Gastroesophageal sphincter (tissue), 4 donors: ENCODE results near the gene PSMG1. TPM values are rescaled to one million over a fixed set of nuclear protein-coding genes. Genes with fewer than 3 reads are reported as not detected.

Experiments
- ATAC-seq: fragments of 150-250 bp; one replicate; pipeline ENCODE4 v1.9.1; 2016; ENCODE audit warnings: mild to moderate bottlenecking, moderate library complexity
- H3K27ac ChIP-seq, 4 donors: fragments of 200-600 bp; sonication (generic) in 3 of 4; 1 replicate in 3 of 4; 2 replicates in 1 of 4; pipeline ENCODE4 v1.5.1; 2016 to 2019
- H3K27me3 ChIP-seq: fragments of 200-600 bp; sonication (generic); one replicate; pipeline ENCODE4 v1.5.1; 2019
- H3K36me3 ChIP-seq, 2 donors: fragments of 200-600 bp; sonication (generic); one replicate each; pipeline ENCODE4 v1.5.1; 2019; ENCODE audit warnings: control low read depth in 1 of 2
- H3K4me1 ChIP-seq, 3 donors: fragments of 200-600 bp; sonication (generic); 1 replicate in 2 of 3; 2 replicates in 1 of 3; pipeline ENCODE4 v1.5.1; 2016 to 2019; ENCODE audit warnings: control low read depth in 2 of 3
- H3K4me3 ChIP-seq, 2 donors: fragments of 200-600 bp; sonication (generic); one replicate each; pipeline ENCODE4 v1.5.1; 2019; ENCODE audit warnings: mild to moderate bottlenecking in 1 of 2, moderate library complexity in 1 of 2
- H3K9me3 ChIP-seq, 3 donors: fragments of 200-600 bp; sonication (generic); one replicate each; pipeline ENCODE4 v1.5.1; 2017 to 2019; ENCODE audit warnings: control low read depth in 2 of 3
- CTCF ChIP-seq, 4 experiments: fragments of 200-600 bp in 2 of 4; fragments of 450-650 bp in 2 of 4; sonication (generic) in 1 of 4; IDR thresholded peaks; one replicate each; pipeline ENCODE4 v1.5.1; 2017 to 2019; ENCODE audit warnings: antibody characterized with exemption in 4 of 4, mild to moderate bottlenecking in 2 of 4, moderate library complexity in 2 of 4
- EP300 ChIP-seq: sonication (generic); formaldehyde crosslinking; IDR thresholded peaks from one replicate; pipeline ENCODE4 v1.6.1; 2017; ENCODE audit warnings: antibody characterized with exemption, mild to moderate bottlenecking
- POLR2A ChIP-seq, 2 donors: fragments of 450-650 bp; IDR thresholded peaks; one replicate each; pipeline ENCODE4 v1.6.1; 2017; ENCODE audit warnings: antibody characterized with exemption in 2 of 2, mild to moderate bottlenecking in 2 of 2, moderate library complexity in 1 of 2
- POLR2AphosphoS5 ChIP-seq: sonication (generic); formaldehyde crosslinking; IDR thresholded peaks from one replicate; pipeline ENCODE4 v1.6.1; 2017; ENCODE audit warnings: antibody characterized with exemption
- WGBS, 2 donors: methylation state at CpG; one replicate each; pipeline ENCODE4 v1.1.5; 2018; ENCODE audit warnings: low coverage in 1 of 2; 5-methylcytosine and 5-hydroxymethylcytosine counted together
- total RNA-seq, 4 donors: library from RNA; depleted of rRNA; stranded (reverse); fragments of >200 nt; gene quantifications; one replicate each; pipeline ENCODE4 v1.1.0, GENCODE V29; 2016

PSMG1 gene
- total RNA-seq, 4 donors from 2014 or later = 19.0 to 33.7 (median 30.4) TPM

GRCh38 chr21:39181205-39181818, 1.9 kb downstream of the PSMG1 start:
- TF ChIP-seq CTCF (IDR thresholded peaks at IDR 0.05) (no peak), POLR2A (IDR thresholded peaks at IDR 0.05) (no peak), EP300 (no peak), POLR2AphosphoS5 (no peak)

GRCh38 chr21:39180429-39181019, 2.7 kb downstream of the PSMG1 start:
- H3K4me1 ChIP-seq = peaks cover 0 to 19% (median 7%) of the 10 kb centered on the region in 3 donors
- TF ChIP-seq EP300 = no peak
- no peak for TF ChIP-seq POLR2A (IDR thresholded peaks at IDR 0.05)
- TF ChIP-seq CTCF (IDR thresholded peaks at IDR 0.05) = no peak
- no peak for TF ChIP-seq POLR2AphosphoS5
- 87 to 96% methylated on average over 2 of the region's 2 CpGs for whole genome bisulfite sequencing, 2 donors
- peaks cover 0 to 36% of the 10 kb centered on the region in 2 donors for H3K36me3 ChIP-seq
- H3K27me3 ChIP-seq = no peaks in the 10 kb centered on the region
- H3K4me3 ChIP-seq = no peak overlapping the region
- no peak overlapping the region for H3K27ac ChIP-seq
- H3K9me3 ChIP-seq = no peaks in the 10 kb centered on the region
- no peak for ATAC-seq

More at GRCh38 chr21:39181205-39181818, 1.9 kb downstream of the PSMG1 start:
- no peak for ATAC-seq
- Histone ChIP-seq H3K4me1 (peaks cover 0 to 24% (median 7%) of the 10 kb centered on the region in 3 donors), H3K27me3 (no peaks in the 10 kb centered on the region), H3K27ac (no peak overlapping the region), H3K9me3 (no peaks in the 10 kb centered on the region), H3K36me3 (peaks cover 0 to 31% of the 10 kb centered on the region in 2 donors), H3K4me3 (no peak overlapping the region)
- 89 to 98% methylated on average over 2 to 4 of the region's 4 CpGs for WGBS, 2 donors

- 86% methylated on average over 7 of the region's 7 CpGs for WGBS, 2 donors
- ATAC-seq = no peak
Measured at GRCh38 chr21:39178421-39178820, 4.8 kb downstream of the PSMG1 start.

GRCh38 chr21:39176271-39176709, 7.0 kb downstream of the PSMG1 start:
- Histone ChIP-seq H3K27ac (no peak overlapping the region), H3K4me1 (no peaks in the 10 kb centered on the region), H3K4me3 (no peak overlapping the region), H3K9me3 (no peaks in the 10 kb centered on the region), H3K27me3 (no peaks in the 10 kb centered on the region), H3K36me3 (peaks cover 0 to 70% of the 10 kb centered on the region in 2 donors)
- no peak for ATAC-seq
- WGBS, 2 donors = 34 to 39% methylated on average over 3 of the region's 3 CpGs
- no peak for TF ChIP-seq CTCF (IDR thresholded peaks at IDR 0.05)
- TF ChIP-seq POLR2AphosphoS5 = no peak
- no peak for TF ChIP-seq POLR2A (IDR thresholded peaks at IDR 0.05)
- TF ChIP-seq EP300 = no peak

More at GRCh38 chr21:39178421-39178820, 4.8 kb downstream of the PSMG1 start:
- H3K9me3 ChIP-seq = no peaks in the 10 kb centered on the region
- peaks cover 0 to 52% of the 10 kb centered on the region in 2 donors for H3K36me3 ChIP-seq
- peaks cover 0 to 10% (median 7%) of the 10 kb centered on the region in 3 donors for H3K4me1 ChIP-seq
- no peak overlapping the region for H3K4me3 ChIP-seq
- H3K27ac ChIP-seq = no peak overlapping the region
- no peak for TF ChIP-seq EP300
- no peak for TF ChIP-seq CTCF (IDR thresholded peaks at IDR 0.05)
- no peaks in the 10 kb centered on the region for H3K27me3 ChIP-seq

GRCh38 chr21:39175665-39176064, 7.6 kb downstream of the PSMG1 start:
- WGBS, 2 donors = 80 to 84% methylated on average over 10 of the region's 10 CpGs
- H3K27me3 ChIP-seq = no peaks in the 10 kb centered on the region
- H3K36me3 ChIP-seq = peaks cover 0 to 76% of the 10 kb centered on the region in 2 donors
- no peaks in the 10 kb centered on the region for H3K4me1 ChIP-seq
- ATAC-seq = no peak
- TF ChIP-seq POLR2A (IDR thresholded peaks at IDR 0.05) (no peak), POLR2AphosphoS5 (no peak), EP300 (no peak), CTCF (IDR thresholded peaks at IDR 0.05) (no peak)
- no peaks in the 10 kb centered on the region for H3K9me3 ChIP-seq
- no peak overlapping the region for H3K27ac ChIP-seq
- no peak overlapping the region for H3K4me3 ChIP-seq
